Ishikawa (cell line): ENCODE measurements around the gene LYST.

ENCODE experiments used
- CEBPB ChIP-seq: IDR thresholded peaks from 2 replicates; pipeline ENCODE4 v1.6.1; 2012
- EP300 ChIP-seq: IDR thresholded peaks from 2 replicates; pipeline ENCODE4 v1.6.1; 2012; ENCODE audit warnings: borderline replicate concordance
- TAF1 ChIP-seq: IDR thresholded peaks from 2 replicates; pipeline ENCODE4 v1.6.1; 2012; ENCODE audit warnings: low read depth, mild to moderate bottlenecking
- YY1 ChIP-seq: IDR thresholded peaks from 2 replicates; pipeline ENCODE4 v1.6.1; 2012; ENCODE audit warnings: low read depth
- TF ChIP-seq, protein P1 (sequence below): IDR thresholded peaks from 2 replicates; pipeline ENCODE4 v1.6.1; 2012; ENCODE audit warnings: low read depth, mild to moderate bottlenecking
- TF ChIP-seq, protein P2 (sequence below): IDR thresholded peaks from 2 replicates; pipeline ENCODE4 v1.6.1; 2012

DNA sequence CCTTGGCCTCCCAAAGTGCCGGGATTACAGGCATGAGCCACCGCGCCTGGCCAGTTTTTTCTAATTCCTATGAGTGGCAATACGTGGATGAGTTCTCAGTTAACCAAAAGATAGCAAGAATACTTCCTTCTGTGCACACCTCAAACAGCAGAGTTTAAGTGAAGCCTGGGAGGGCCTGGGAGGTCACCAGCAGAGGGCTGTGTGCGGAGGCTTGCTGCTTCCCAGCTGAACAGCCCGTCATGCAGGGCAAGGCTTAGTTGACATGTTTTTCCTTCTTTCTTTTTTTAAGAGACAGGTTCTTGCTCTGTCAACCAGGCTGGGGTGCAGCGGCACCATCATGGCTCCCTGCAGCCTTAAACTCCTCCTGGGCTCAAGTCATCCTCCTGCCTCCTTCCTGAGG, 234.9 kb downstream of the LYST start:
- TF ChIP-seq TAF1, result no peak
- no peak for TF ChIP-seq YY1
- TF ChIP-seq, protein P1, sequence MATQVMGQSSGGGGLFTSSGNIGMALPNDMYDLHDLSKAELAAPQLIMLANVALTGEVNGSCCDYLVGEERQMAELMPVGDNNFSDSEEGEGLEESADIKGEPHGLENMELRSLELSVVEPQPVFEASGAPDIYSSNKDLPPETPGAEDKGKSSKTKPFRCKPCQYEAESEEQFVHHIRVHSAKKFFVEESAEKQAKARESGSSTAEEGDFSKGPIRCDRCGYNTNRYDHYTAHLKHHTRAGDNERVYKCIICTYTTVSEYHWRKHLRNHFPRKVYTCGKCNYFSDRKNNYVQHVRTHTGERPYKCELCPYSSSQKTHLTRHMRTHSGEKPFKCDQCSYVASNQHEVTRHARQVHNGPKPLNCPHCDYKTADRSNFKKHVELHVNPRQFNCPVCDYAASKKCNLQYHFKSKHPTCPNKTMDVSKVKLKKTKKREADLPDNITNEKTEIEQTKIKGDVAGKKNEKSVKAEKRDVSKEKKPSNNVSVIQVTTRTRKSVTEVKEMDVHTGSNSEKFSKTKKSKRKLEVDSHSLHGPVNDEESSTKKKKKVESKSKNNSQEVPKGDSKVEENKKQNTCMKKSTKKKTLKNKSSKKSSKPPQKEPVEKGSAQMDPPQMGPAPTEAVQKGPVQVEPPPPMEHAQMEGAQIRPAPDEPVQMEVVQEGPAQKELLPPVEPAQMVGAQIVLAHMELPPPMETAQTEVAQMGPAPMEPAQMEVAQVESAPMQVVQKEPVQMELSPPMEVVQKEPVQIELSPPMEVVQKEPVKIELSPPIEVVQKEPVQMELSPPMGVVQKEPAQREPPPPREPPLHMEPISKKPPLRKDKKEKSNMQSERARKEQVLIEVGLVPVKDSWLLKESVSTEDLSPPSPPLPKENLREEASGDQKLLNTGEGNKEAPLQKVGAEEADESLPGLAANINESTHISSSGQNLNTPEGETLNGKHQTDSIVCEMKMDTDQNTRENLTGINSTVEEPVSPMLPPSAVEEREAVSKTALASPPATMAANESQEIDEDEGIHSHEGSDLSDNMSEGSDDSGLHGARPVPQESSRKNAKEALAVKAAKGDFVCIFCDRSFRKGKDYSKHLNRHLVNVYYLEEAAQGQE, result no peak
- no peak for TF ChIP-seq EP300
- no peak for TF ChIP-seq CEBPB
- TF ChIP-seq, protein P2, sequence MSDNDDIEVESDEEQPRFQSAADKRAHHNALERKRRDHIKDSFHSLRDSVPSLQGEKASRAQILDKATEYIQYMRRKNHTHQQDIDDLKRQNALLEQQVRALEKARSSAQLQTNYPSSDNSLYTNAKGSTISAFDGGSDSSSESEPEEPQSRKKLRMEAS, result no peak
